Suprapubic skin (tissue), 4 donors: ENCODE measurements around the gene ZNF407. TPM values are rescaled to one million over a fixed set of nuclear protein-coding genes. Genes with fewer than 3 reads are reported as not detected.

Experiments
- DNase-seq, 2 donors: peaks; one replicate each; pipeline ENCODE4 v3.0.0-alpha.2; 2019; ENCODE audit warnings: low spot score in 2 of 2
- H3K27ac ChIP-seq: fragments of 200-600 bp; sonication (generic); one replicate; pipeline ENCODE4 v1.5.1; 2019
- H3K27me3 ChIP-seq: fragments of 200-600 bp; sonication (generic); one replicate; pipeline ENCODE4 v1.5.1; 2019
- H3K36me3 ChIP-seq: fragments of 200-600 bp; sonication (generic); one replicate; pipeline ENCODE4 v1.5.1; 2019
- H3K4me1 ChIP-seq: fragments of 200-600 bp; sonication (generic); one replicate; pipeline ENCODE4 v1.5.1; 2019
- H3K4me3 ChIP-seq: fragments of 200-600 bp; sonication (generic); one replicate; pipeline ENCODE4 v1.5.1; 2019; ENCODE audit warnings: mild to moderate bottlenecking
- H3K9me3 ChIP-seq: fragments of 200-600 bp; sonication (generic); one replicate; pipeline ENCODE4 v1.5.1; 2019
- CTCF ChIP-seq, 2 donors: fragments of 200-600 bp in 1 of 2; fragments of 450-650 bp in 1 of 2; sonication (generic) in 1 of 2; IDR thresholded peaks; one replicate each; pipeline ENCODE4 v1.5.1; 2016 to 2019; ENCODE audit warnings: antibody characterized with exemption in 2 of 2, mild to moderate bottlenecking in 1 of 2, moderate library complexity in 1 of 2
- EP300 ChIP-seq: sonication (generic); formaldehyde crosslinking; IDR thresholded peaks from one replicate; pipeline ENCODE4 v1.6.1; 2017; ENCODE audit warnings: antibody characterized with exemption
- POLR2A ChIP-seq, 2 donors: fragments of 450-650 bp; IDR thresholded peaks; one replicate each; pipeline ENCODE4 v1.6.1; 2017; ENCODE audit warnings: antibody characterized with exemption in 2 of 2, mild to moderate bottlenecking in 2 of 2, moderate library complexity in 2 of 2
- POLR2AphosphoS5 ChIP-seq, 3 donors: sonication (generic); formaldehyde crosslinking; IDR thresholded peaks; one replicate each; pipeline ENCODE4 v1.6.1; 2017; ENCODE audit warnings: antibody characterized with exemption in 3 of 3
- WGBS: methylation state at CpG from one replicate; pipeline ENCODE4 v1.1.5; 2018; 5-methylcytosine and 5-hydroxymethylcytosine counted together
- total RNA-seq, 4 donors: library from RNA; depleted of rRNA; stranded (reverse); fragments of >200 nt; gene quantifications; one replicate each; pipeline ENCODE4 v1.1.0, GENCODE V29; 2016

The ZNF407 gene
- total RNA-seq, 4 donors from 2014 or later = 10.7 to 22.1 (median 13.8) TPM

GRCh38 chr18:74856928-74857327, 259.3 kb downstream of the ZNF407 start:
- no peaks in the 10 kb centered on the region for H3K4me1 ChIP-seq
- no peaks in the 10 kb centered on the region for H3K36me3 ChIP-seq
- no peaks in the 10 kb centered on the region for H3K9me3 ChIP-seq
- DNase-seq = no peak
- 77% methylated on average over 8 of the region's 8 CpGs for WGBS
- no peak overlapping the region for H3K4me3 ChIP-seq
- H3K27ac ChIP-seq = no peak overlapping the region
- no peaks in the 10 kb centered on the region for H3K27me3 ChIP-seq
- no peak for TF ChIP-seq POLR2AphosphoS5 (IDR thresholded peaks at IDR 0.05)
- TF ChIP-seq CTCF (IDR thresholded peaks at IDR 0.05) = no peak
- no peak for TF ChIP-seq EP300

- Histone ChIP-seq H3K4me3 (no peak overlapping the region), H3K9me3 (no peaks in the 10 kb centered on the region), H3K27me3 (no peaks in the 10 kb centered on the region), H3K36me3 (no peaks in the 10 kb centered on the region), H3K27ac (no peak overlapping the region), H3K4me1 (no peaks in the 10 kb centered on the region)
- 93% methylated on average over 1 of the region's 1 CpG for WGBS
- TF ChIP-seq POLR2AphosphoS5 (IDR thresholded peaks at IDR 0.05) (no peak), POLR2A (IDR thresholded peaks at IDR 0.05) (no peak), EP300 (no peak), CTCF (IDR thresholded peaks at IDR 0.05) (no peak)
- DNase-seq = no peak
Observed at GRCh38 chr18:74857901-74858300, 260.2 kb downstream of the ZNF407 start.

- Histone ChIP-seq H3K27ac (no peak overlapping the region), H3K4me3 (no peak overlapping the region), H3K4me1 (no peaks in the 10 kb centered on the region), H3K27me3 (no peaks in the 10 kb centered on the region), H3K36me3 (no peaks in the 10 kb centered on the region), H3K9me3 (no peaks in the 10 kb centered on the region)
- 70% methylated on average over 4 of the region's 4 CpGs for WGBS
- TF ChIP-seq POLR2AphosphoS5 (IDR thresholded peaks at IDR 0.05) (no peak), EP300 (no peak), CTCF (IDR thresholded peaks at IDR 0.05) (no peak), POLR2A (IDR thresholded peaks at IDR 0.05) (no peak)
- no peak for DNase-seq
Observed at GRCh38 chr18:74861154-74861553, 263.5 kb downstream of the ZNF407 start.

- 85% methylated on average over 4 of the region's 4 CpGs for WGBS
- TF ChIP-seq POLR2AphosphoS5 (IDR thresholded peaks at IDR 0.05) = no peak
- no peak for TF ChIP-seq POLR2A (IDR thresholded peaks at IDR 0.05)
- TF ChIP-seq EP300 = no peak
- no peak for TF ChIP-seq CTCF (IDR thresholded peaks at IDR 0.05)
- Histone ChIP-seq H3K4me1 (no peaks in the 10 kb centered on the region), H3K27ac (no peak overlapping the region), H3K9me3 (no peaks in the 10 kb centered on the region), H3K27me3 (no peaks in the 10 kb centered on the region), H3K4me3 (no peak overlapping the region), H3K36me3 (no peaks in the 10 kb centered on the region)
- no peak for DNase-seq
Observed at GRCh38 chr18:74862094-74862493, 264.4 kb downstream of the ZNF407 start.

- Histone ChIP-seq H3K4me3 (no peak overlapping the region), H3K4me1 (no peaks in the 10 kb centered on the region), H3K27me3 (no peaks in the 10 kb centered on the region), H3K9me3 (no peaks in the 10 kb centered on the region), H3K27ac (no peak overlapping the region), H3K36me3 (no peaks in the 10 kb centered on the region)
- no peak for DNase-seq
- WGBS = 97% methylated on average over 3 of the region's 3 CpGs
- TF ChIP-seq EP300 = no peak
- TF ChIP-seq POLR2AphosphoS5 (IDR thresholded peaks at IDR 0.05) = no peak
- TF ChIP-seq CTCF (IDR thresholded peaks at IDR 0.05) = no peak
- no peak for TF ChIP-seq POLR2A (IDR thresholded peaks at IDR 0.05)
Observed at GRCh38 chr18:74866577-74866976, 268.9 kb downstream of the ZNF407 start.
